Right lobe of liver (tissue), 6 donors: ENCODE results near the gene SMIM3. TPM values are rescaled to one million over a fixed set of nuclear protein-coding genes. Genes with fewer than 3 reads are reported as not detected.
A peak's percentile ranks its signal among the peaks of the same experiment; 100 is the strongest.

ENCODE experiments used
- ATAC-seq, 4 donors: fragments of 200-7000 bp; cut with Tn5 transposase; one replicate each; pipeline ENCODE4 v1.9.1; 2020; ENCODE audit warnings: mild to moderate bottlenecking in 4 of 4, moderate library complexity in 4 of 4
- DNase-seq, 3 donors: peaks; one replicate each; pipeline ENCODE4 v3.0.0-alpha.2; 2020
- H3K27ac ChIP-seq, 3 donors: fragments of 200-600 bp; one replicate each; pipeline ENCODE4 v1.8.0; 2022
- H3K27me3 ChIP-seq, 2 donors: fragments of 200-600 bp; one replicate each; pipeline ENCODE4 v1.8.0; 2022
- H3K36me3 ChIP-seq, 4 donors: fragments of 200-600 bp; sonication (generic) in 1 of 4; one replicate each; pipeline versions ENCODE4 v1.5.1 to v1.8.0; 2017 to 2022; ENCODE audit warnings: control low read depth in 1 of 4
- H3K4me1 ChIP-seq, 4 donors: fragments of 200-600 bp; sonication (generic) in 1 of 4; one replicate each; pipeline versions ENCODE4 v1.5.1 to v1.8.0; 2017 to 2022; ENCODE audit warnings: control low read depth in 1 of 4
- H3K4me3 ChIP-seq, 3 donors: fragments of 200-600 bp; one replicate each; pipeline ENCODE4 v1.8.0; 2022
- H3K9me3 ChIP-seq, 4 donors: fragments of 200-600 bp; sonication (generic) in 1 of 4; one replicate each; pipeline versions ENCODE4 v1.5.1 to v1.8.0; 2017 to 2022; ENCODE audit warnings: control low read depth in 1 of 4
- POLR2A ChIP-seq: fragments of 450-650 bp; IDR thresholded peaks from one replicate; pipeline ENCODE4 v1.6.1; 2017; ENCODE audit warnings: antibody characterized with exemption, mild to moderate bottlenecking
- WGBS: methylation state at CpG from one replicate; pipeline ENCODE4 v1.1.6; 2018; ENCODE audit warnings: low coverage, low lambda C conversion rate; ENCODE audit not compliant: insufficient coverage; ENCODE audit errors: missing lambda C conversion rate; 5-methylcytosine and 5-hydroxymethylcytosine counted together
- intact Hi-C, 2 donors: fragments of 100-400 bp; cut with DNase I; formaldehyde crosslinking; loops; one replicate each; pipeline versions ENCODE4 v1.11.2 to v1.14.1; 2022
- total RNA-seq, 6 experiments: library from RNA; depleted of rRNA in 2 of 6; stranded (reverse); fragments of >200 nt in 2 of 6; fragmentation: NEBNext Ultra II Directional in 3 of 6; extraction: Animal tissue kit (Norgen Biotek cat#: 25700) in 3 of 6; gene quantifications; one replicate each; pipeline versions ENCODE4 v1.1.0 to v1.2.4, GENCODE V29; 2016 to 2023
- TF ChIP-seq, protein P1 (sequence below), 4 donors: fragments of 200-600 bp in 3 of 4; fragments of 450-650 bp in 1 of 4; IDR thresholded peaks; one replicate each; pipeline versions ENCODE4 v1.5.1 to v1.8.0; 2016 to 2022; ENCODE audit warnings: antibody characterized with exemption in 4 of 4, mild to moderate bottlenecking in 2 of 4
- donor health status: DM: no; HTN: yes; CAD: no.
- donor health status: DM: no; HTN: no; CAD: no.
- donor health status: DM: no; HTN: no; CAD: no.
- donor health status: DM: no; HTN: yes; CAD: no.
- donor health status: DM: no; HTN: yes; CAD: no.

Gene SMIM3
- total RNA-seq, 6 experiments from 2014 or later = 1.3 to 8.7 (median 3.6) TPM

- Histone ChIP-seq H3K27me3 (no peaks in the 10 kb centered on the region), H3K9me3 (no peaks in the 10 kb centered on the region), H3K36me3 (no peaks in the 10 kb centered on the region), H3K4me3 (peak overlapping the region in 1 of 3 donors; percentile 37), H3K4me1 (no peaks in the 10 kb centered on the region), H3K27ac (peak overlapping the region in 1 of 3 donors; percentile 29)
- no peak for TF ChIP-seq POLR2A
- TF ChIP-seq, protein P1, sequence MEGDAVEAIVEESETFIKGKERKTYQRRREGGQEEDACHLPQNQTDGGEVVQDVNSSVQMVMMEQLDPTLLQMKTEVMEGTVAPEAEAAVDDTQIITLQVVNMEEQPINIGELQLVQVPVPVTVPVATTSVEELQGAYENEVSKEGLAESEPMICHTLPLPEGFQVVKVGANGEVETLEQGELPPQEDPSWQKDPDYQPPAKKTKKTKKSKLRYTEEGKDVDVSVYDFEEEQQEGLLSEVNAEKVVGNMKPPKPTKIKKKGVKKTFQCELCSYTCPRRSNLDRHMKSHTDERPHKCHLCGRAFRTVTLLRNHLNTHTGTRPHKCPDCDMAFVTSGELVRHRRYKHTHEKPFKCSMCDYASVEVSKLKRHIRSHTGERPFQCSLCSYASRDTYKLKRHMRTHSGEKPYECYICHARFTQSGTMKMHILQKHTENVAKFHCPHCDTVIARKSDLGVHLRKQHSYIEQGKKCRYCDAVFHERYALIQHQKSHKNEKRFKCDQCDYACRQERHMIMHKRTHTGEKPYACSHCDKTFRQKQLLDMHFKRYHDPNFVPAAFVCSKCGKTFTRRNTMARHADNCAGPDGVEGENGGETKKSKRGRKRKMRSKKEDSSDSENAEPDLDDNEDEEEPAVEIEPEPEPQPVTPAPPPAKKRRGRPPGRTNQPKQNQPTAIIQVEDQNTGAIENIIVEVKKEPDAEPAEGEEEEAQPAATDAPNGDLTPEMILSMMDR (IDR thresholded peaks at IDR 0.05) = peak; percentile 50 to 64 (median 62)
- ATAC-seq (peak; percentile 89 to 97 (median 94)), DNase-seq (no peak)
- intact Hi-C loops = no loop called here
- 14% methylated on average over 15 of the region's 15 CpGs for WGBS
Observed at GRCh38 chr5:150801117-150801927, 22.8 kb downstream of the SMIM3 start.

- TF ChIP-seq, protein P1 (IDR thresholded peaks at IDR 0.05) = no peak
- no peak for TF ChIP-seq POLR2A
- DNase-seq (no peak), ATAC-seq (no peak)
- Histone ChIP-seq H3K27me3 (no peaks in the 10 kb centered on the region), H3K4me1 (no peaks in the 10 kb centered on the region), H3K9me3 (no peaks in the 10 kb centered on the region), H3K4me3 (no peak overlapping the region), H3K36me3 (no peaks in the 10 kb centered on the region), H3K27ac (no peak overlapping the region)
- WGBS = 85% methylated on average over 6 of the region's 6 CpGs
- intact Hi-C loops = no loop called here
Observed at GRCh38 chr5:150804388-150804787, 25.8 kb downstream of the SMIM3 start.

DNA sequence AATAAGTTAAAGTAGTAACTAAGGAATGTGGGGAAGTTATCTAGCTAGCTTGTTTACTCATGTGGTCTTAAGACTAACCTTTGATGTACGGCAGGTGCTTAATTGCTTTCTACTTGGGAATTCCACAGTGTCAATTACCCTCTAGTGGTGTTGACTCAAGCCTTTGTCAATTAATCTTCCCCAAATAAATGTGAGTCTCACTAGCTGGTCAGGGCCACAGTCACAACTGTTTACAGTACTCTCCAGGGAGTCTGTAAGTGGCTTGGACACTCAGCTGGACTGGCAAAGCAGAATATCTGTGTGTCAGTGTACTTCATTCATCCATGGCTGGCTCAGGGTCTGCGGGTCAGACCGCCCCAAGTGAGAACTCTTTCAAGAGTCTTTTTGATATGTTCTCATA lies 30.8 kb downstream of the SMIM3 start:
- 75% methylated on average over 3 of the region's 3 CpGs for WGBS
- no peaks in the 10 kb centered on the region for H3K27me3 ChIP-seq
- H3K9me3 ChIP-seq = no peaks in the 10 kb centered on the region
- DNase-seq (no peak), ATAC-seq (no peak)
- intact Hi-C loops = no loop called here
- H3K4me1 ChIP-seq = no peaks in the 10 kb centered on the region
- no peak overlapping the region for H3K4me3 ChIP-seq
- H3K36me3 ChIP-seq = no peaks in the 10 kb centered on the region
- TF ChIP-seq POLR2A = no peak
- TF ChIP-seq, protein P1 (IDR thresholded peaks at IDR 0.05) = no peak
- H3K27ac ChIP-seq = no peak overlapping the region

DNA sequence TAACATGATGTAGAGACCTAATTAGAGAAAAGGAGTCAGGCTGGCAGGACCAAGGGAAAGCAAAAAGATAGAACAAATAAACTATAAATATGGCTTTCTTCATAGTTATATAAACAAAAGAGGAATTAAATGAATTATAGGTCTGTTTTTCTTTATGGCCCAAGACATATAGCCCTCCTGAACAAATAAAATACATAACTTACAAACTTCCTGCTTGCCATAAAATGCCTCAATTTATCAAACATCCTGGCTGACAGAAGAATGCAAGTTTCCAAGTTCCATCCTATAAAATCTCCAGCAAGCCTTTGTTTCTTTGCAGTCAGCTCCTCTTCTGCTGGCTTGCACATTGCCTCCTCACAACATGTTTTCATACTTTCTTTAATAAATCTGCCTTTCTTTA lies 36.5 kb downstream of the SMIM3 start:
- ATAC-seq = no peak
- intact Hi-C loops = no loop called here
- TF ChIP-seq POLR2A = no peak
- TF ChIP-seq, protein P1 (IDR thresholded peaks at IDR 0.05) = no peak

More for the DNA sequence above, 36.5 kb downstream of the SMIM3 start:
- Histone ChIP-seq H3K36me3 (no peaks in the 10 kb centered on the region), H3K4me1 (no peaks in the 10 kb centered on the region), H3K27ac (no peak overlapping the region), H3K9me3 (no peaks in the 10 kb centered on the region), H3K27me3 (no peaks in the 10 kb centered on the region), H3K4me3 (no peak overlapping the region)
- DNase-seq = no peak
